ENCODE data around the gene PAX2.

- no peak for TF ChIP-seq CTCF (IDR thresholded peaks at IDR 0.05)
- TF ChIP-seq POLR2A (IDR thresholded peaks at IDR 0.05): no peak
- TF ChIP-seq POLR2AphosphoS5 (IDR thresholded peaks at IDR 0.05): no peak
- no peak for TF ChIP-seq EP300 (IDR thresholded peaks at IDR 0.05; ENCODE audit: low read depth)
Measured at GRCh38 chr10:100836891-100837290, 91.5 kb downstream of the PAX2 start.
